KG1 (cell line): ENCODE data around the gene NSMCE1.
"Not testable (repeated sequence)": the region's sequence is repeated elsewhere in the genome, so short reads cannot be mapped to it uniquely, and the experiment has no call there.

Experiments used
- DNase-seq: peaks from one replicate; lab custom pipeline; 2025; lab: John Stamatoyannopoulos, UW

Gene NSMCE1

GRCh38 chr16:27269300-27270150 is 953 bp upstream of the NSMCE1 start:
- DNase-seq = no peak

GRCh38 chr16:27267037-27267677 is 1.4 kb downstream of the NSMCE1 start:
- no peak for DNase-seq

- no peak for DNase-seq
These were observed 2.6 kb downstream of the NSMCE1 start for GRCh38 chr16:27265982-27266381.

GRCh38 chr16:27264151-27264550 is 4.4 kb downstream of the NSMCE1 start:
- DNase-seq = no peak

- not testable (repeated sequence) for DNase-seq
These were observed 5.6 kb downstream of the NSMCE1 start for GRCh38 chr16:27262904-27263423.

GRCh38 chr16:27259710-27260109 is 8.9 kb downstream of the NSMCE1 start:
- DNase-seq = no peak

GRCh38 chr16:27258241-27258734 is 10.3 kb downstream of the NSMCE1 start:
- DNase-seq = no peak

- no peak for DNase-seq
These were observed 11.3 kb downstream of the NSMCE1 start for GRCh38 chr16:27257271-27257670.

- DNase-seq = no peak
These were observed 11.7 kb downstream of the NSMCE1 start for GRCh38 chr16:27256861-27257260.

GRCh38 chr16:27254262-27254811 is 14.2 kb downstream of the NSMCE1 start:
- DNase-seq = no peak

- no peak for DNase-seq
These were observed 15.0 kb downstream of the NSMCE1 start for GRCh38 chr16:27253526-27253930.

GRCh38 chr16:27252206-27252585 is 16.4 kb downstream of the NSMCE1 start:
- no peak for DNase-seq

GRCh38 chr16:27251541-27252205 is 16.9 kb downstream of the NSMCE1 start:
- DNase-seq = no peak

GRCh38 chr16:27248886-27249285 is 19.7 kb downstream of the NSMCE1 start:
- not testable (repeated sequence) for DNase-seq

GRCh38 chr16:27248036-27248435 is 20.5 kb downstream of the NSMCE1 start:
- DNase-seq = no peak

GRCh38 chr16:27247076-27247475 is 21.5 kb downstream of the NSMCE1 start:
- DNase-seq = not testable (repeated sequence)

- DNase-seq = no peak
These were observed 22.1 kb downstream of the NSMCE1 start for GRCh38 chr16:27246439-27246838.

GRCh38 chr16:27245276-27246172 is 23.0 kb downstream of the NSMCE1 start:
- no peak for DNase-seq

GRCh38 chr16:27244363-27244755 is 24.2 kb downstream of the NSMCE1 start:
- DNase-seq = no peak

GRCh38 chr16:27243725-27244362 is 24.7 kb downstream of the NSMCE1 start:
- no peak for DNase-seq
